Thyroid gland (tissue), 4 donors: ENCODE measurements around the gene TMEM131.

Experiments
- POLR2A ChIP-seq, 2 donors: fragments of 450-650 bp; IDR thresholded peaks; one replicate each; pipeline ENCODE4 v1.6.1; 2017; ENCODE audit warnings: antibody characterized with exemption in 2 of 2, mild to moderate bottlenecking in 2 of 2, moderate library complexity in 1 of 2
- TF ChIP-seq, protein P1 (sequence below), 6 experiments: fragments of 200-600 bp in 3 of 6; fragments of 450-650 bp in 3 of 6; sonication (generic) in 3 of 6; IDR thresholded peaks; one replicate each; pipeline ENCODE4 v1.5.1; 2016 to 2019; ENCODE audit warnings: antibody characterized with exemption in 6 of 6, mild to moderate bottlenecking in 2 of 6, inconsistent platforms in 1 of 6, moderate library complexity in 1 of 6

DNA sequence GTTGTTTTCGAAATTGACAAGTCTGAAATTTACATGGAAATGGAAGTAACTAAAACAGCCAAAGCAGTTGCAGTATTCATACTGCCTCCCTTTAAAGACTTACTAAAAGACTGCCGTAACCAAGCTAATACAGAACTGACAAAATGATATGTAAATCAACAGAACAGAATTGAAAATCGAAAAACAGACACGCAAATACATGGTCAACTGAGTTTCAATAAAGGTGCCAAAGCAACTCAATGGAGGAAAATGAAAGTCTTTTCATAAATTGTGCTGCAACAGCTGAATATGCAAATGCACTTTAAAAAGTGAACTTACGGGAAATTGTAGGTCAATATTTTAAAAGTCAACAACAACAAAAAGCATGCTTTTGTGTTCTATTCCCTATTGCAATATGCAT lies 34.2 kb downstream of the TMEM131 start:
- TF ChIP-seq, protein P1, sequence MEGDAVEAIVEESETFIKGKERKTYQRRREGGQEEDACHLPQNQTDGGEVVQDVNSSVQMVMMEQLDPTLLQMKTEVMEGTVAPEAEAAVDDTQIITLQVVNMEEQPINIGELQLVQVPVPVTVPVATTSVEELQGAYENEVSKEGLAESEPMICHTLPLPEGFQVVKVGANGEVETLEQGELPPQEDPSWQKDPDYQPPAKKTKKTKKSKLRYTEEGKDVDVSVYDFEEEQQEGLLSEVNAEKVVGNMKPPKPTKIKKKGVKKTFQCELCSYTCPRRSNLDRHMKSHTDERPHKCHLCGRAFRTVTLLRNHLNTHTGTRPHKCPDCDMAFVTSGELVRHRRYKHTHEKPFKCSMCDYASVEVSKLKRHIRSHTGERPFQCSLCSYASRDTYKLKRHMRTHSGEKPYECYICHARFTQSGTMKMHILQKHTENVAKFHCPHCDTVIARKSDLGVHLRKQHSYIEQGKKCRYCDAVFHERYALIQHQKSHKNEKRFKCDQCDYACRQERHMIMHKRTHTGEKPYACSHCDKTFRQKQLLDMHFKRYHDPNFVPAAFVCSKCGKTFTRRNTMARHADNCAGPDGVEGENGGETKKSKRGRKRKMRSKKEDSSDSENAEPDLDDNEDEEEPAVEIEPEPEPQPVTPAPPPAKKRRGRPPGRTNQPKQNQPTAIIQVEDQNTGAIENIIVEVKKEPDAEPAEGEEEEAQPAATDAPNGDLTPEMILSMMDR (IDR thresholded peaks at IDR 0.05), result no peak
- no peak for TF ChIP-seq POLR2A (IDR thresholded peaks at IDR 0.05)
